PC-3 (cell line): Measurements from ENCODE around the gene PRSS21.

Source experiments
- EZH2 ChIP-seq: fragments of 300-600 bp; sonication (generic); IDR thresholded peaks from one replicate; pipeline ENCODE4 v1.6.1; 2017; ENCODE audit warnings: antibody characterized with exemption, mild to moderate bottlenecking, low read length; ENCODE audit not compliant: unreplicated experiment
- EZH2phosphoT487 ChIP-seq: fragments of 300-600 bp; sonication (generic); IDR thresholded peaks from 2 replicates; pipeline ENCODE4 v1.6.1; 2018; ENCODE audit warnings: mild to moderate bottlenecking, antibody characterized with exemption, low read length, borderline replicate concordance
- TF ChIP-seq, protein P1 (sequence below): fragments of 300-600 bp; sonication (generic); conservative IDR thresholded peaks from 2 replicates; pipeline ENCODE4 v1.5.1; 2017; ENCODE audit warnings: antibody characterized with exemption, low read depth, mild to moderate bottlenecking, low read length

DNA sequence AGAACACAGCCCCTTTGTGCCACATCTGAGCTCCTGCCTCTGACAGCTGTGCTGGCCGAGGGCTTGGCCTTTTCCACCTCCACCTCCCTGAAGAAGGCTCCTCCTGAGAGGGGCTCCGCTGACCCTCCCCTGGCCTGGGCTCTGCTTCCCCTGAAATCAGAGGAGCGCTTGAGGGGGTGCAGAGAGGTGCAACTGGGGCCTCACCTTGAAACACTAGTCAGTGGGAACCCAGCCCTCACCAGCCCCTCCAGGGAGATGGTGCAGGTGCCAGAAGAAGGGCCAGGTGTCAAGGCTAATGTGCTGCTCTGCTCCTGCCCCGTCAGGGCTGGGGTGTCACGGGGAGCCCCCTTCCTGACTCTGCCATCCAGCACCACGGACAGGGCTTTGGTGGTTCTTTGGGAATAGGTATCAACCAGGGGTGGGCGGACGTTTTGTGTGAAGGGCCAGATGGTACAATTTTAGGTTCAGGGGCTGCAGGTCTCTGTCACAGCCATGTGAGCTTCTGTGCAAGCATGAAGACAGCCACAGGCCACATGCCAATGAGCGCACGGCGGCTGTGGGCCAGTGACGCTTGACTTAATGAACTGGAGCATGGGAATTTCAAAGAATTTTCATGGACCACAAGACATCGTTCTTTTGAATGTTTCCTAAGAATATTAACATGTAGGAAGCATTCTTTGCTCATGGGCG, 10.9 kb downstream of the PRSS21 start:
- TF ChIP-seq EZH2 (no peak), EZH2phosphoT487 (no peak)
- TF ChIP-seq, protein P1, sequence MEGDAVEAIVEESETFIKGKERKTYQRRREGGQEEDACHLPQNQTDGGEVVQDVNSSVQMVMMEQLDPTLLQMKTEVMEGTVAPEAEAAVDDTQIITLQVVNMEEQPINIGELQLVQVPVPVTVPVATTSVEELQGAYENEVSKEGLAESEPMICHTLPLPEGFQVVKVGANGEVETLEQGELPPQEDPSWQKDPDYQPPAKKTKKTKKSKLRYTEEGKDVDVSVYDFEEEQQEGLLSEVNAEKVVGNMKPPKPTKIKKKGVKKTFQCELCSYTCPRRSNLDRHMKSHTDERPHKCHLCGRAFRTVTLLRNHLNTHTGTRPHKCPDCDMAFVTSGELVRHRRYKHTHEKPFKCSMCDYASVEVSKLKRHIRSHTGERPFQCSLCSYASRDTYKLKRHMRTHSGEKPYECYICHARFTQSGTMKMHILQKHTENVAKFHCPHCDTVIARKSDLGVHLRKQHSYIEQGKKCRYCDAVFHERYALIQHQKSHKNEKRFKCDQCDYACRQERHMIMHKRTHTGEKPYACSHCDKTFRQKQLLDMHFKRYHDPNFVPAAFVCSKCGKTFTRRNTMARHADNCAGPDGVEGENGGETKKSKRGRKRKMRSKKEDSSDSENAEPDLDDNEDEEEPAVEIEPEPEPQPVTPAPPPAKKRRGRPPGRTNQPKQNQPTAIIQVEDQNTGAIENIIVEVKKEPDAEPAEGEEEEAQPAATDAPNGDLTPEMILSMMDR = no peak
